Cardiac septum (tissue), 1 donor: ENCODE data around the gene PRADC1. TPM values are rescaled to one million over a fixed set of nuclear protein-coding genes. Genes with fewer than 3 reads are reported as not detected.

ENCODE experiments used
- DNase-seq: peaks from one replicate; pipeline ENCODE4 v3.0.0-alpha.2; 2020; ENCODE audit warnings: low spot score
- intact Hi-C: fragments of 100-400 bp; cut with DNase I; formaldehyde crosslinking; loops from one replicate; pipeline ENCODE4 v1.14.0; 2022
- total RNA-seq: library from RNA; stranded (reverse); fragmentation: NEBNext Ultra II Directional; extraction: Animal tissue kit (Norgen Biotek cat#: 25700); gene quantifications from one replicate; pipeline ENCODE4 v1.2.1, GENCODE V29; 2021
- donor health status: DM: no; HTN: no; CAD: no.

PRADC1 gene
- total RNA-seq, 1 donor from 2014 or later, result 85.8 TPM

DNA sequence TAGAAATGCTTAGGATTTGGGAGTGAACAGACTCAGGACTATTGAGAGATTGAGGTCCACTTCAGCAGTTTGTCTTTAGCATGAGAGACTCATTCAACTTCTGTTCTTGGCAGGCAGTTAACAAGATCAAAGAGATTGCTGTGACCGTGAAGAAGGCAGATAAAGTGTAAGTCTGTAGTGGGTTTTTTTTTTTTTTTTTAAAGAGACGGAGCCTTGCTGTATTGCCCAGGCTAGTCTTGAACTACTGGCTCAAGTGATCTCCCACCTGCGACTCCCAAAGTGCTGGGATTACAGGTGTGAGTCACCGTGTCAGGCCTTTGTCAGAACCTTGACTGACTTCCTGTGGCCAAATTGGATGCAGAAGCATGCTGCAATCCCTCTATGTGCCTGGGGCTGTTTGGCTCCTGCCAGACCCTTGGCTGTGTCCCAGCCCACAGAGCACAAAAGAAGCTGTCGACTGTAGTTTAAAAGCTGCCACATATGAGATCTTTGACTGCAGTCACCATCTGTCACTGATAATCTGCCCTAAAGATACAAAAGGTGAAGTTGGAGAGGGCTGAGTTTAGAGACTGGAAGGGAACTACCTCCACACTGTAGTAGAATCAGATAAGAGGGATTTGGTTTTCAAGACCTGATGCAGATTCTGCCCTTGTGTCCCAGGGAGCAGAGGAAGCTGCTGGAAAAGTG is 11.0 kb upstream of the PRADC1 start:
- DNase-seq, result no peak
- intact Hi-C loops, result no loop called here

GRCh38 chr2:73239776-73240175 is 6.7 kb upstream of the PRADC1 start:
- intact Hi-C loops, result no loop called here
- DNase-seq, result no peak

DNA sequence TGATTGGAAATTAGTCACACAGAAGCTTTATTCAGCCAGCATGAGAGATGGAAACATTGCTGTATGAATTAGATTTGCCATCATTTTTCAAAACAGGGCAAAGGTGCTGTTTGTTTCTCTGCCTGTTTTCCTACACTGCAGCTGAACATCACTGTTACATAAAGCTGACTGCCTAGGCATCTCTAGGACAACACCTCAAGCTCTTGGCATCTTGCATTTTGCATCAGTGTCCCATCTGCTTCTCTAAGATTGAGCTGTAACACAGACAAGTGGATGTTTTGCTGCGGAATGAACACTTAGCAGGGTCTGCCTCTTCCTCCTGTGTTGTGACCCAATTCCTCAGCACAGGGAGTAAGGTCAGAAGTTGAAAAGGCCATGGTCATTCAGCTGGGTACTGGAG is 5.9 kb upstream of the PRADC1 start:
- intact Hi-C loops, result no loop called here
- DNase-seq, result no peak

DNA sequence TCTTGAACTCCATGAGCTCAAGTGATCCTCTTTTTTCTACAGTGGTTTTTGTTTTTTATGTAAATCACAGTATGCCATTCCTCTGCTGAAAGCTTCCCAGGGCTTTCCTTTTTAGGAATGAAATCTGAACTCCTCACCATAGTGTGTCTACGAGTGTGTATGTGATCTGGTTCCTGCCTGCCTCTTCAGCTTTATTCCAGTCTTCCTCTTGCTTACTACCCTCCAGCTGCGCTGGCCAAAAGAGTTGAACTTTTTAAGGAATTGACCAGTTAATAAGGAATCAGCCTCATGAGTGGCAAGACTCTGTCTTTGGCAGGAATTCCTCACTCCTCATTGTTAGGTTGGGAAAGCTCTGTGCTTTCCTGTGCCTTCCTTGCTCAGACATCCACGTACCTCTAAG is 5.1 kb upstream of the PRADC1 start:
- DNase-seq, result no peak
- intact Hi-C loops, result no loop called here

DNA sequence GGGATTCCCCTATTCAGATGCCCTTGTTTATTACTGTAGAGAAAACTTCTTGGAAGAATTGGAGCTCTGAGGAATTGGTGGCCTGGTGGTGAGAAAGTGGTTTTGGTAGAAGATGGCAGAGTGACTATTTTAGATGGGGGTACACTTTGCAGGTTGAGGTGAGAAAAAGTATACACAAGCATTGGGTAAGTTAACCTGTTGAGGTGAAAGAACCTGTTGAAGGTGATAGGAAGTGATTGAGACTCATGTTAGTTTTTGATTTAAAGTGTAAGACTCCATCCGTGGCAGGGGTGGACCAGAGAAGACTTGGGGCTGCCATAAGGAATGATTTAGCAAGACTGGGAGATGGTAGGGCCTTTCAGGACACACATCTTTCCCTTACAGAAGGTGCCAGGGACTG is 4.1 kb upstream of the PRADC1 start:
- intact Hi-C loops, result no loop called here
- DNase-seq, result no peak

GRCh38 chr2:73235315-73236028 is 2.4 kb upstream of the PRADC1 start:
- intact Hi-C loops, result no loop called here
- no peak for DNase-seq

- peak; percentile 94 for DNase-seq
- intact Hi-C loops, result loop anchor here (1.0 to 5.0 kb wide), 3 partner anchors 20 to 153 kb away; partner anchors contain the start of genes ALMS1, RAB11FIP5 and SMYD5
These were observed 1.1 kb upstream of the PRADC1 start, which contains the start of gene CCT7 for GRCh38 chr2:73233932-73234832. Gene CCT7, plus strand, starts transcription at chr2:73234308. Its CDS starts 71 bp downstream, at chr2:73234379.

DNA sequence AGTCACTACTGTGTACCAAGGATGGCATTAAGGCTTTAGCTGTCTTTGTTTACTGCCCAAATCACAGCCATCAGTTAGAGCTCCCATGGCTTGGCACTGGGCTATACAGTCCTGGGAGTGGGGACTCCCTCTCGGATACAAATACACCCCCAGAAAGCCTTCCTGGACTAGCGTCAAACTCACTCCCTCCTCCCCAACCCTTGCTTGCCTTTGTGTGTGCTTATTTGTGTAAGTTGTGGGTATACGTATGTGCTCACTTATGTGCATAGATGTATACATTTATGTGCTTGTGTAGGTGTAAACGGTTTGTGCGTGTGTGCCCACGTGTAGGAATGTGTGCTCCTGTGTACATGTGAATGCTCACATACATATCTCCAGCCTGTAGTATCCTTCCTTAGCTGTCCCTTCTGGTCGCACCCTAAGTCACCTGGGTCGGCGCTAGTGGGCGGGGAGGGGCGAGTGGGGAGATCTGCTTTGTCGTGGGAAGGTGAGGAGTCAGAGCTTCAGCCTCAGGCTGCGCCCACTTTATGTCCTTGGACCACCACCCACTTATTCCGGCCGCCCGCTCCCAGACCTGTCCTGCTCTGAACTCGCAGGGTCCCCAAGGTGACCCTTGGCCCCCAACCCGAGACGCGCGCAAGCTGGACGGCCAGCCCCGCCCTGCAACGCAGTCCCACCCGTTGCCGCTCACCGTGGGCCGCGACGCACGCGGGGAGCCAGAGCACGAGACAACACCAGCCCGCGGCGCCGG is 461 bp downstream of the PRADC1 start:
- intact Hi-C loops, result loop anchor here (1.0 to 5.0 kb wide), 3 partner anchors 18 to 155 kb away; partner anchors contain the start of genes ALMS1, RAB11FIP5 and SMYD5
- DNase-seq, result no peak

DNA sequence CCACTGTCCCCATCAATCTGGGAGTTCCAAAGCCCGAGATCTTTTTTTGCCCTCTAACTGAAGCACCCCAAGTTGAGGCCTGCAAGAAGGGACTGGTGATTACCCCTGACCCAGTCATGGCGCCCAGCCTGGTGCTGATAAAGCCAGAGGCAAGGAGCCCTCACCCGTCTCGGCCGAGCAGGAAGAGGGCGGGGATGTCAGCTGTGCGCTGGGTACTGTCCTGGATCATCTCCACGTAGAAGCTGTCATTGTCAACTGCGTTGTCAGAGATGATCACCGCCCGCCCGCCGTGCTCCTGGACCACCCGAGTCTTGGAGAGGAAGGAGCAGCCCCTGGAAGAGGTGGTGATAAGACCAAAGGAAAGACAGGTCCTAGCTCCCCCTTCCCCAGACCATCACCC is 4.4 kb downstream of the PRADC1 start:
- intact Hi-C loops, result no loop called here
- DNase-seq, result no peak

GRCh38 chr2:73227086-73227485 is 6.0 kb downstream of the PRADC1 start:
- intact Hi-C loops, result no loop called here

DNA sequence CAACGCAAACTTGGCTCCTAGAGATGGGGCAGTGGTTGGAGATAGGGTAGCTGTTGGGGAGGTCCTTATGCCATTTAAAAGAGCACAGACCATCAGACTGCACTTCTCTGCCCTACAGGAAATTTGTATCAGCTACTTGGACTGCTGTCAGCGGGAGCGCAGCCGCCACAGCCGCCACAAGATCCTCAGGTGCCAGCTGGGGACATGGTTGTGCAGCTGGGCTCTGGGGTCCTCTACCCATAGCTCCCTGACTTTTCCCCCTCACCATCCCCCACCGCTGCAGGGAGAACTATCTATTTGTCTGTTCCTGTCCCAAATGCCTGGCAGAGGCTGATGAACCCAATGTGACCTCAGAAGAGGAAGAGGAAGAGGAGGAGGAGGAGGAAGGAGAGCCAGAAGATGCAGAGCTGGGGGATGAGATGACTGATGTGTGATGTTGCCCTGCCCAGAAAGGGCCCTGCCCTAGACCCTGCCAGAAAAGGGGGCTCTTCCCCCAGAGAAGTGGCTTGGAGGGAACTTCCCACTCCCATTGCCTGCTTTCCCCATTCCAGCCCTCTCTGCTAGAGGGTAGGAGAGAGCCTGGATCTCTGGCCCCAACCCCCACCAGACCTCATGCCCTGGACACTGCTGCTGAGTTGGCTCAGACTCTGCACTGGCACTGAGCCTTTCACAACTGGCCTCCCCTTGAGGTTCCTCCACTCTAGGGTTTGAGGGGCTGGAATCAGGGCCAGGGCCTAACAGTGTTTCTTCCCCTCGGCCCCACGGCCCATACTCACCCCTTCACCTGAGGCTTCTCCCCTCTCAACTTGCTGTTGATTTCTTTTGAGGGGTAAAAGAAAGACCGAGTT is 7.3 kb downstream of the PRADC1 start:
- intact Hi-C loops, result no loop called here
- no peak for DNase-seq

More at GRCh38 chr2:73227086-73227485, 6.0 kb downstream of the PRADC1 start:
- DNase-seq, result no peak

DNA sequence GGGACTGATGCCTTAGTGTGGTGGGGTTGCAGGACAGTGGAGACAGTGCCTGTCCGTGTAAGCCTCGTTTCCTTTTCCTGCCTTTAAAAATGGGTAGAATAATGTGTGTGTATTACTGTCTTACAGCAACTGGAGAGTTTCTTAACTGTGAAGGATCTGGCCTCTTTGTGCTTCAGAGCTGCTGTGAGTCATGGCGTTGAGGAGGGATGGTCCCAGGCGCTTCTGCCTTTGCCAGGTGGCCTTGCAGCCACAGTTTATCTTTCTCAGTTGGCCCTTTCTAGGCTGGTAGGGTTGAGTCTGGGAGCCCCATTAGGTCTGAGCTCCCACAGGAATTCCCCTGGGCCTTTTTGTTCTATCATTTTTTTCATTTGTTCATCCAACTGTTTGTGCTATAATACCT is 9.2 kb downstream of the PRADC1 start:
- no peak for DNase-seq
- intact Hi-C loops, result no loop called here

GRCh38 chr2:73218298-73218697 is 14.7 kb downstream of the PRADC1 start:
- DNase-seq, result no peak
- intact Hi-C loops, result no loop called here

- intact Hi-C loops, result no loop called here
- DNase-seq, result no peak
These were observed 15.2 kb downstream of the PRADC1 start for GRCh38 chr2:73217826-73218225.

- intact Hi-C loops, result no loop called here
- no peak for DNase-seq
These were observed 15.9 kb downstream of the PRADC1 start for GRCh38 chr2:73217160-73217559.

GRCh38 chr2:73215254-73215653 is 17.8 kb downstream of the PRADC1 start:
- intact Hi-C loops, result no loop called here
- DNase-seq, result no peak

DNA sequence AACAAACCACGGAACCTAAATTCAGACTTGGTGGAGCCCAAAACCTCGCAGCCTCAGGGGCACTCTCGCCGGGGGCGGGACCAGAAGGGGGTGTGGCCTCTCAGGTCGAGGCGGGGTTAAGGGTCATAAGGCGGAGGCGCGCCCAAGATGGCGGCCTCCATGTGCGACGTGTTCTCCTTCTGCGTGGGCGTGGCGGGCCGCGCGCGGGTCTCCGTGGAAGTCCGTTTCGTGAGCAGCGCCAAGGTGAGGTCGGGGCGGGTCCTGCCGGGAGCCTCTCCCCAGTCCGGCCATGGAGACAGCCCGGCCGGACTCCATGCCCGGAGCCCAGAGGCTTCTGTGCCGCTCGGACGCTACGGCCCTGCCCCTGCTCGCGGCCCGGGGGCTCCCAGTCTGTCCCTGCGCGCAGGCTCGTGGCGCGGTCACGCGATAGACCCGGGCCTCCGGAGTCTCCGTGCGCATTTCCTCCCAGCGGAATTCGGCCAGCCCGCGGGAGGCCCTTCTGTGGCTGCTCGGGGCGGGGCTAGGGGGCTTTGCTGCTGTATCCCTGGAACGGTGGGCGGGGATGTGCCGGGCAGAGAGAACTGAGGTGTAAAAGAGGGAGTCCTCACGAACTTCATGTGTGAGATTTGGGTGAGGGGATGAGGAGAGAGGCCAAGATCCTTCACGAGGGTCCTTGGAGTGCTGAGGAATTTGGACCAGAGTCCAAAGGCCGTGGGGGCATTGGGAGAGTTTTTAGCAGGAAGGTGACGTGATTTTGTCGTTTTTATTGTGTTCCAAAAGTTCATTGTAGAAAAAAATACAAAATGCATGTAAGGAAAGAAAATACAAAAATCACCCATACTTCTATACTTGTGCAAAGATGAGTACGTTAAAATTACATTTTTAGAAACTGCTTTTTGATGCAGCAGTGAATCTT is 18.7 kb downstream of the PRADC1 start, which contains the start of gene SMYD5:
Gene SMYD5, plus strand, starts transcription at position 126 of the 916 bp plus-strand sequence. Its CDS starts 22 bp downstream, at position 148.
- DNase-seq, result peak; percentile 91
- intact Hi-C loops, result loop anchor here (1.0 to 5.0 kb wide), 3 partner anchors 19 to 322 kb away; partner anchors contain the start of gene PRADC1
